ENCODE results near the gene DHX29. TPM values are rescaled to one million over a fixed set of nuclear protein-coding genes. Genes with fewer than 3 reads are reported as not detected.

DHX29 gene
- total and polyA plus RNA-seq, 3 donors from 2014 or later = 8.8 to 26.8 (median 19.0) TPM

DNA sequence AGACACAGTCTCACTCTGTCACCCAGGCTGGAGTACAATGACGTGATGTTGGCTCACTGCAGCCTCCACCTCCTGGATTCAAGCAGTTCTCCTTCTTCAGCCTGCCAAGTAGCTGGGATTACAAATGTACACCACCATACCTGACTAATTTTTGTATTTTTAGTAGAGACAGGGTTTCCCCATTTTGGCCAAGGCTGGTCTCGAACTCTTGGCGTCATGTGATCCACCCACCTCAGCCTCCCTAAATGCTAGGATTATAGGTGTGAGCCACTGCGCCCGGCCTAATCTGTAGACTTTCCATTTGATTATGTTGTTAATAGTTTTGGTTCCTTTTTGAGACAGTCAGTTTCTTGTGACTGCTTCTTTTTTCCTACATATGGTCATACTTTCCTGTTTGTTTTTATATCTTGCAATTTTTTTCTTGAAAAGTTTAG lies 31.3 kb upstream of the DHX29 start:
- Histone ChIP-seq H3K9me3 (no peaks in the 10 kb centered on the region), H3K27me3 (no peaks in the 10 kb centered on the region), H3K36me3 (ENCODE audit: low read depth, missing control alignments) (no peaks in the 10 kb centered on the region), H3K4me3 (no peak overlapping the region), H3K27ac (no peak overlapping the region), H3K4me1 (no peaks in the 10 kb centered on the region)
- TF ChIP-seq CTCF (IDR thresholded peaks at IDR 0.05) = no peak
- no peak for TF ChIP-seq POLR2A (IDR thresholded peaks at IDR 0.05)
- intact Hi-C loops (cut with DNase I; ENCODE audit: low total_unique reads) = no loop called here
- 93 to 97% methylated on average over 5 of the region's 5 CpGs for WGBS, 2 donors
- no peak for DNase-seq

DNA sequence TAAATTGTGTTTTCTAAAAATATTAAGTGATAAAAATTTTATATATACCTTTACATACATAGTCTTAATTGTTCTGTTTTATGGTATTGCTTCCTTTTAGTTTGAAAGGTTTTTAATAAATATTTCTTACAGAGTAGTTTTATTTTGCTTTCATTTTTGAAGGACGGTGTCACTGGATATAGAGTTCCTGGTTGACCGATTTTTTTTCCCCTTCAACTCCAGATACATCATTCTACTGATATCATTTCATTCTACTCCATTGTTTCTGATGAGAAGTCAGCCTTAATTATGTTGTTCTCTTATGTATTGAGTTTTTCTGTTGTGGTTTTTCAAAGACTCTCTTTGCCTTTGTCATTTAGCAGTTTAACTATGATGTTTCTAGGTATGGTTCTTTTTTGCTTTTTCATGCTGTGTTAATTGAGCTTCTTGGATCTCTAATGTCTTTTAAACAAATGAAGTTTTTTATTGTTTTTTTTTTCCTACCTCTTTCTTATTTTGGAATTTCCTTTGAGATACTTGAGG lies 30.7 kb upstream of the DHX29 start:
- intact Hi-C loops (cut with DNase I; ENCODE audit: low total_unique reads) = no loop called here
- Histone ChIP-seq H3K27me3 (no peaks in the 10 kb centered on the region), H3K9me3 (no peaks in the 10 kb centered on the region), H3K36me3 (ENCODE audit: low read depth, missing control alignments) (no peaks in the 10 kb centered on the region), H3K27ac (no peak overlapping the region), H3K4me3 (no peak overlapping the region), H3K4me1 (no peaks in the 10 kb centered on the region)
- no peak for DNase-seq
- 83 to 97% methylated on average over 2 of the region's 2 CpGs for WGBS, 2 donors
- TF ChIP-seq CTCF (IDR thresholded peaks at IDR 0.05) (no peak), POLR2A (IDR thresholded peaks at IDR 0.05) (no peak)

DNA sequence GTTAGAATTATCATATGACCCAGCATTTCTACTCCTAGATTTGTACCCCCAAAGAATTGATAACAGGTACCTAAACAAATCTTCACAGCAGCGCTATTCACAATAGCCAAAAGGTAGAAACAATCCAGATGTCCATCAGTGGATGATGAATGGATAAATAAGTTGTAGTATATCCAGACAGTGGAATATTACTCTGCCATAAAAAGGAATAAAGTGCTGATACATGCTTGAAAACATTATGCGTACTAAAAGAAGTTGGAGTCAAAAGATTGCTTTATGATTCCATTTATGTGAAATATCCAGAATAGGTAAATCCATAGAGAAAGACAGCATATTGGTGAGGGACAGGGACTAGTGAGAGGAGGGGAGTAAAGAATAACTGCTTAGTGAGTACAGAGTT lies 26.3 kb upstream of the DHX29 start:
- Histone ChIP-seq H3K9me3 (no peaks in the 10 kb centered on the region), H3K4me3 (no peak overlapping the region), H3K27me3 (no peaks in the 10 kb centered on the region), H3K27ac (no peak overlapping the region), H3K4me1 (no peaks in the 10 kb centered on the region), H3K36me3 (ENCODE audit: low read depth, missing control alignments) (no peaks in the 10 kb centered on the region)
- no peak for TF ChIP-seq POLR2A (IDR thresholded peaks at IDR 0.05)
- no peak for TF ChIP-seq CTCF (IDR thresholded peaks at IDR 0.05)
- DNase-seq = no peak
- 96 to 98% methylated on average over 2 of the region's 2 CpGs for WGBS, 2 donors
- intact Hi-C loops (cut with DNase I; ENCODE audit: low total_unique reads) = no loop called here

- 79 to 80% methylated on average over 1 of the region's 1 CpG for WGBS, 2 donors
- no peak for TF ChIP-seq CTCF (IDR thresholded peaks at IDR 0.05)
- no peak for TF ChIP-seq POLR2A (IDR thresholded peaks at IDR 0.05)
- Histone ChIP-seq H3K27me3 (no peaks in the 10 kb centered on the region), H3K27ac (no peak overlapping the region), H3K9me3 (no peaks in the 10 kb centered on the region), H3K4me3 (no peak overlapping the region), H3K36me3 (ENCODE audit: low read depth, missing control alignments) (no peaks in the 10 kb centered on the region), H3K4me1 (no peaks in the 10 kb centered on the region)
- DNase-seq = no peak
- intact Hi-C loops (cut with DNase I; ENCODE audit: low total_unique reads) = no loop called here
Observed at GRCh38 chr5:55333017-55333416, 25.5 kb upstream of the DHX29 start.

DNA sequence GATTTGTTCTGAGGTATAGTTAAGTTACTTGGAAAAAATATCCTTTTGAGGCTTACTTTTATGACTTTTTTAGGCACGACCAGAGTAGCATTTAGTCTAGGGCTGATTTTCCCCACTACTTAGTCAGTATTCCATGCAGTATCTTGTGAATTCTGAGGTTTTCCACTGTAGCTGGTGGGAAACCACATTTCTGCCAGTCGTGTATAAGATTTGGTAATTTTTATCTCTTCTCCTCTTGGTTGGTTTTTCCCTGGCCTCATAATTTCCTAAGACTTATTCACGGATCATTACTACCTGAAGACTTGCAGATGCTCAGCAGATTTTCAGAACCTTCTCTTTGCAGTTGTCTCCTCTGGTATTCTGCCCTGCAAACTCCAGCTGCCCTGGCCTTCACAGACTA lies 23.8 kb upstream of the DHX29 start:
- intact Hi-C loops (cut with DNase I; ENCODE audit: low total_unique reads) = no loop called here
- no peaks in the 10 kb centered on the region for H3K9me3 ChIP-seq
- H3K27ac ChIP-seq = no peak overlapping the region
- 71 to 84% methylated on average over 3 of the region's 3 CpGs for WGBS, 2 donors
- H3K4me3 ChIP-seq = no peak overlapping the region
- no peaks in the 10 kb centered on the region for H3K36me3 ChIP-seq (ENCODE audit: low read depth, missing control alignments)
- no peak for DNase-seq
- H3K4me1 ChIP-seq = no peaks in the 10 kb centered on the region
- TF ChIP-seq POLR2A (IDR thresholded peaks at IDR 0.05) (no peak), CTCF (IDR thresholded peaks at IDR 0.05) (no peak)
- no peaks in the 10 kb centered on the region for H3K27me3 ChIP-seq

Data from testis (tissue), 3 donors.